HG02759 (cell line): Measurements from ENCODE around the gene DDX55.
"Not testable (repeated sequence)": the region's sequence is repeated elsewhere in the genome, so short reads cannot be mapped to it uniquely, and the experiment has no call there.

Source experiments
- ATAC-seq: cut with Tn5 transposase; IDR thresholded peaks from one replicate; pipeline ENCODE4 v1.9.1; 2021; ENCODE audit warnings: mild to moderate bottlenecking, moderate library complexity; ENCODE audit not compliant: unreplicated experiment

Gene DDX55, protein sequence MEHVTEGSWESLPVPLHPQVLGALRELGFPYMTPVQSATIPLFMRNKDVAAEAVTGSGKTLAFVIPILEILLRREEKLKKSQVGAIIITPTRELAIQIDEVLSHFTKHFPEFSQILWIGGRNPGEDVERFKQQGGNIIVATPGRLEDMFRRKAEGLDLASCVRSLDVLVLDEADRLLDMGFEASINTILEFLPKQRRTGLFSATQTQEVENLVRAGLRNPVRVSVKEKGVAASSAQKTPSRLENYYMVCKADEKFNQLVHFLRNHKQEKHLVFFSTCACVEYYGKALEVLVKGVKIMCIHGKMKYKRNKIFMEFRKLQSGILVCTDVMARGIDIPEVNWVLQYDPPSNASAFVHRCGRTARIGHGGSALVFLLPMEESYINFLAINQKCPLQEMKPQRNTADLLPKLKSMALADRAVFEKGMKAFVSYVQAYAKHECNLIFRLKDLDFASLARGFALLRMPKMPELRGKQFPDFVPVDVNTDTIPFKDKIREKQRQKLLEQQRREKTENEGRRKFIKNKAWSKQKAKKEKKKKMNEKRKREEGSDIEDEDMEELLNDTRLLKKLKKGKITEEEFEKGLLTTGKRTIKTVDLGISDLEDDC

DNA sequence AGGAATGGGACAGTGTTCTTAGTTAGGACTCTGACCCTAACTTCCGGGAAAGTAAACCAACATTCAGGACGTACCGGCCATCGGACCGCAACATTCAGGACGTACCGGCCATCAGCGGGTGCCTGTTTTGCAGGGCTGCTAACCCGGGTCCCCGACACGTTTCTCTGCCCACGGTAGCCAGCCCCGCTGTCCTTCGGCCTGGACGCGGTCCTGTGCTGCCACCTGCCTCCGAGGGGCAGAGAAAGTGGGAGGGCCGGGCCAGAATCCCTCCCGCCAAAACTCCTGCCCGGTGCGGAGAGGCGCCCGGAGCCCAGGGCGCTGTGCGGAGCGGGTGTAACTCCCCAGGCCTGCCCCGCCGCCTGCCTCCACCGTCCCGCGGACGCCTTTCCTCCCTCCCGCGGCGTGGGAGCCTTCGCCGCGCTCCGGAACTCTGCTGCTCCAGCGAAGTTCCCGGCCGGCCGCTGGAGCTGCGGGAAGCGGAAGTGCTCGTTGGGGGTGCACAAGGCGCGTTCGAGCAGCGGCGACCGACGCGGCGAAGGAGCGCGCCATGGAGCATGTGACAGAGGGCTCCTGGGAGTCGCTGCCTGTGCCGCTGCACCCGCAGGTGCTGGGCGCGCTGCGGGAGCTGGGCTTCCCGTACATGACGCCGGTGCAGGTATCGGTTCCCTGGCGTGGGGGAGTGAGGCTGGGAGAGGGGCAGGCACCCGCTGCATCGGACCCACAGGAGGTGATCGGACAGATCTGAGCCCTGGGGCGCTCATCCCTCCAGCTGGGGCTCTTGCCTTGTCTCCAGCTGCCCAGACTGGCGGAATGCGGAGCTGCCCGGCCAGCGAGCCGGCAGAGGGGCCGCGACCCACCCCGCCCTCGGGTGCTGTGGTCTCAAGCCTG lies at the start of gene DDX55:
Gene DDX55, plus strand, starts transcription at position 498 of the 888 bp plus-strand sequence. Its CDS starts 50 bp downstream, at position 548.
- ATAC-seq: peak; percentile 95

DNA sequence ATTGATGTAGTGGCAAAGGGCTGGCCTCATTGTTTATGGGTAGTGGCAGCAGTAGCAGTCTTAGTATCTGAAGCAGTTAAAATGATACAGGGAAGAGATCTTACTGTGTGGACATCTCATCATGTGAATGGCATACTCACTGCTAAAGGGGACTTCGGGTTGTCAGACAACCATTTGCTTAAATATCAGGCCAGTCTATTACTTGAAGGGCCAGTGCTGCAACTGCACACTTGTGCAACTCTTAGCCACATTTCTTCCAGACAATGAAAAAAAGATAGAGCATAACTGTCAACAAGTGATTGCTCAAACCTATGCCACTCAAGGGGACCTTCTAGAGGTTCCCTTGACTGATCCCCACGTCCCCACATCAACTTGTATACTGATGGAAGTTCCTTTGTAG lies 47.8 kb upstream of the DDX55 start:
- ATAC-seq: not testable (repeated sequence)

DNA sequence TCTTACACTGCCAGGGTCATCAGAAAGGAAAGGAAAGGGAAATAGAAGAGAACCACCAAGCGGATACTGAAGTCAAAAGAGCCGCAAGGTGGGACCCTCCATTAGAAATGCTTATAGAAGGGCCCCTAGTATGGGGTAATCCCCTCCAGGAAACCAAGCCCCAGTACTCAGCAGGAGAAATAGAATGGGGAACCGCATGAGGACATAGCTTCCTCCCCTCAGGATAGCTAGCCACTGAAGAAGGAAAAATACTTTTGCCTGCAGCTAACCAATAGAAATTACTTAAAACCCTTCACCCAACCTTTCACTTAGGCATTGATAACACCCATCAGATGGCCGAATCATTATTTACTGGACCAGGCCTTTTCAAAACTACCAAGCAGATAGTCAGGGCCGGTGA lies 47.1 kb upstream of the DDX55 start:
- ATAC-seq: not testable (repeated sequence)

DNA sequence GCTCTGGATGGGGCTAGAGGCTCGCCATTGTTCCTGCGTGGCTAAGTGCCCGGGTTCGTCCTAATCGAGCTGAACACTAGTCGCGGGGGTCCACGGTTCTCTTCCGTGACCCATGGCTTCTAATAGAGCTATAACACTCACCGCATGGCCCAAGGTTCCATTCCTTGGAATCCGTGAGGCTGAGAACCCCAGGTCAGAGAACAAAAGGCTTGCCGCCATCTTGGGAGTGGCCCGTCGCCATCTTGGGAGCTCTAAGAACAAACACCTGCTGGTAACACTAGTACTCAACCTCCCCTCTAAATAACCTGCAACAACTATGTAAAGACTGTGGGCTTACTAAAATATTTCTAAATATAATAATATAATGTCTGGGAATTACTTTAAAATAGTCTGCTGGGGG lies 43.4 kb upstream of the DDX55 start:
- ATAC-seq: not testable (repeated sequence)

DNA sequence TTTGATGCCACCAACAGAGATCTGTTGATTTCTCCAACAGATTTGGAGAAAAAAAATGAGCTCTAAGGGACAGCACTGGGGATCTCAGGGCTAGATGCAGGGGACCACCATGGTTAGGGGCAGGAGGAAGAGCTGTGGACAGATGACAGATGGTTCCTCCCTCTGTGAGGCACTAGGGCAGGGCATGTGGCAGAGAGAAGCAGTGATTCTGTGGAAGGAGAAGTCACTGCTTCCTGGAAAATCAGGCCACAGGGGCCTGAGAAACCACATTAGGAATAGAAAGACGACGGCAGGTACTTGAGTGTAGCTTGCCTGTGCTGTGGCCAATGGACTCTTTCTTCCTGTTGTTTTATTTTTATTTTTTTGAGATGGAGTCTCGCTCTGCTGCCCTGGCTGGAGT lies 42.4 kb upstream of the DDX55 start:
- no peak for ATAC-seq

DNA sequence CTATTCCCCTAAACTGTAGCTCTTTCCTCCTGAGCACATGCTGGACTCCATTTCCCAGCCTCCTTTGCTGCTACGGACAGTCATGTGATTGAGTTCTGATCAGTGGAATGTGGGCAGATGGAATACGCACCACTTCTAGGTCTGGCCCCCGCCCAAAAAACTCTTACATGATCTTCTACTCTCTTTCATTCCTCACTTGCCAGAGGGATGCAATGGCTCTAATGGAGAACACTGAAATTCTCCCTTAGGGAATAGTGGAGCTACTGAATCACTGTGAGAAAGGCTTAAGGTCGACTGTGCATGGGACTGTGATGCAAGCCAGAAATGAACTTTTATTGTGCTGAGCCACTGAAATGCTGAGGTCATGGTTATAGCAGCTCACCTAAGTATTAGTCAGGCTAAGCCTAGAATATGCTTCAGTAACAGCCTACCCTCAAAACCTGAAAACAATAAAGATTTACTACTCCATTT lies 30.5 kb upstream of the DDX55 start:
- ATAC-seq: no peak

DNA sequence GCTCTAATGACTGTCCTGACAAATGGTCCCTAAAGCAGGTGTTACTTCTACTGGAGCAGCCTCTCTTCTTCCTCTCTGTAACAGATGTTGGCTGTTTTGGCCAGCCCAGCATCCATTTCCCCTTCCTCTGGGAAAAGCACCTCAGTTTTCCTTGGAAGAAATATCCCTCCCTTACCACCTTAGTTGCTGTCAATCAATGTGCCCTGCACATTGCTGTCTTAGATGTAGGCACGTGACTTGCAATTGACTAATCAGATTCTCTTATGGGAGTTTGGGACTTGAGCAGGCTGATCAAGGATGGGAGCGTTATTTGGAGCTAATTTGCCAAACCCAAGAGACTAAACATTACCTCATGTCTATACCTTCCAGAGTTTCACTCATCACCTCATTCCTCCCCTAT lies 29.5 kb upstream of the DDX55 start:
- ATAC-seq: no peak

DNA sequence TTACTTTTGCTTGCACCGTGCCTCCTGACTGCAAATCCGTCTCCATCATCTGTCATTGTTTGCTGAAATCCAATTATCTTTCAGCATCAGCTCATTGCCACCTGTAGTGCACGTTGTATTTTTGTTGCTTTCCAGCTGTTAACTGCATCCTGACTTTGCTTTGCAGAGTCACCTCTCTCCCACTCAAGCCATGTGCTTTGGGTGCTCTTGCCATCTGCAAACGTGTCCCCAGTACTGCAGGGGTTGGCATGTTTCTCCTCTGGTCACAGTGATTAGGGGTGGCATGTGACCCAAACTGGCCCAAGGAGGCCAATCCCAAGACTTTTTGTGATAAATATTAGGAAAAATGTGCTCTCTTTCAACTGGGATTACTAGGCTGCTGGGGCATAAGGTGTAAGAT lies 28.0 kb upstream of the DDX55 start:
- no peak for ATAC-seq

DNA sequence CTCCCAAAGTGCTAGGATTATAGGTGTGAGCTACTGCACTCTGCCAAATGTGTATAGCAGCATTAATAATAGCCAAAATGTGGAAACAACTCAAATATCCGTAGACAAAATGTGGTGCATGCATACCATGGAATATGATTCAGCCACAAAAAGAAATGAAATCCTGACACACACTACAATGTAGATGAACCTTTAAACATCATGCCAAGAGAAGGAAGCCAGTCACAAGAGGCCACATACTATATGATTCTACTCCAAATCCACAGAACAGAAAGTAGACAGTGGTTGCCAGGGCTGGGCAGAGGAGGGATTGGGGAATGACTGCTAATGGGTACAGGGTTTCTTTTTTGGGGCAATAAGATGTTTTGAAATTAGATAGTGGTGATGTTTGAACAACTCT lies 25.3 kb upstream of the DDX55 start:
- no peak for ATAC-seq

DNA sequence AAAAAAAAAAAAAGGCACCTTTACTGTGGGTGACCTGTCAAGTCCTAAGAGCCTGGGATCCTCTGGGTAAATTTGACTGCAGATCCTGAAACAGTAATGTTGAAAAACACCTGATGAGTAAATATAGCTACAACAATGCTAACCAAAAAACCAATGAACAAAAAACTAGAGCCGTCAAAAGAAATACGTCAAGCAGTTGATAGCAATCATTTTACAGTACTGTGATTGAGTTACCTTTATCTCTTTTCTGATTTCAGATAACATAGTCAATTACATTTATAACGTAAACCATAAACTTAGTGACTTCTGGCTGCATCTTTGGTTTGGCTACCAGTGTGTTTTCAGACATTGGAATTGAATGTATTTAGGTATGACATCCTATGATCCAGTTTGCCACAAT lies 23.7 kb upstream of the DDX55 start:
- no peak for ATAC-seq

DNA sequence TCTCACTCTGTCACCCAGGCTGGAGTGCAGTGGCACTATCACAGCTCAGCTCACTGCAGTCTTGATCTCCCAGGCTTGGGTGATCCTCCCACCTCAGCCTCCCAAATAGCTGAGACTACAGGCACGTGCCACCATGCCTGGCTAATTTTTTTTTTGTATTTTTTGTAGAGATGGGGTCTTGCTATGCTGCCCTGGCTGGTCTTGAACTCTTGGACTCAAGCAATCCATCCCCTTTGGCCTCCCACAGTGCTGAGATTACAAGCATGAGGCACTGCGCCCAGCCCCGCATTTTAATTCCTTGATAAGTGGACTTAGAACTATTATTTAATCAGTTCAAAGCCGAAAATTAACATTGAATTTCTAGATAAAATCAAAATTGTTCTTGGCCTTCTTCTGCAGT lies 23.1 kb upstream of the DDX55 start:
- not testable (repeated sequence) for ATAC-seq

DNA sequence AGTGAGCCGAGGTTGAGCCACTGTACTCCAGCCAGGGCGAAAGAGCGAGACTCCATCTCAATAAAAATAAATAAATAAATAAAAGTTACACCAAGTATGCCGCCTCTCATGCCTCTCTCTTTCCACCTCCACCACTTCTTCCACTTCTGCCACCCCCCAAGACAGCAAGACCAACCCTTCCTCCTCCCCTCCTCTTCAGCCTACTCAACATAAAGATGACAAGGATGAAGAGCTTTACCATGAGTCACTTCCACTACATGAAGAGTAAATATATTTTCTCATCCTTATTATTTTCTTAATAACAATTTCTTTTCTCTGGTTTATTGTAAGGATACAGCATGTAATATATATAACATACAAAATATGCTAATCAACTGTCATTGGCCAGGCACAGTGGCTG lies 21.1 kb upstream of the DDX55 start:
- no peak for ATAC-seq

DNA sequence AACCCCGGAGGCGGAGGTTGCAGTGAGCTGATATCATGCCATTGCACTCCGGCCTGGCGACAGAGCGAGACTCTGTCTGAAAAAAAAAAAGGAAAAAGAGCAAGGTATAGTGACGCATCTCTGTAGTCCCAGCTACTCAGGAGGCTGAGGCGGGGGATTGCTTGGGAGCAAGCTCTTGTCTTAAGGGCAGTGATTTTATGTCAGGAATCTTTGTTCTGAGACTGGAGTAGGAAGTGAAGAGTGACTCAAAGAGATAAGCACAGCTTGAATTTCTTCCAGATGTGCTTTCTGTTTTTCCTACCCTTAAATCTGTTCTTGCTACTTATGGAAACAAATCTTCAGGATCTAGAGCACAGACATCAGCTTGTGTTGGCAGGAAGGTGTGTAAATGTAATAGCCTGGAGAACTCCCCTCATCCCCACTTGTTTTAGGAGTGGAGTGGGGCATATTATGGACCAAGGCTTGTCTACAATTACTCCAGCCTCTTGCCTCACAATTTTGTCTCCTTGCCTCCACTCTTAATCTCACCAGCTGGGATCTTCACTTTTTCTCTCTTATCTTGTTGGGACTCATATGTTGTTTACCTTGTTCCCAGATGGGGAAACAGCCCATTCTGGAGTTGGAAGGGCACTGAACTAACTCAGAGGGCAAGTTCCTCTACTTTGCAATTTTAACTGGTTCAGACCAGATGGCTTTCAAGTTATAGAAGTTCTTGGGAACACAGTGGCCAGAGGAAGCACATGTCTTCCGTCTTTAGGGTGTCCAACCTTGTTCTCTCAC lies 10.0 kb upstream of the DDX55 start:
- no peak for ATAC-seq

DNA sequence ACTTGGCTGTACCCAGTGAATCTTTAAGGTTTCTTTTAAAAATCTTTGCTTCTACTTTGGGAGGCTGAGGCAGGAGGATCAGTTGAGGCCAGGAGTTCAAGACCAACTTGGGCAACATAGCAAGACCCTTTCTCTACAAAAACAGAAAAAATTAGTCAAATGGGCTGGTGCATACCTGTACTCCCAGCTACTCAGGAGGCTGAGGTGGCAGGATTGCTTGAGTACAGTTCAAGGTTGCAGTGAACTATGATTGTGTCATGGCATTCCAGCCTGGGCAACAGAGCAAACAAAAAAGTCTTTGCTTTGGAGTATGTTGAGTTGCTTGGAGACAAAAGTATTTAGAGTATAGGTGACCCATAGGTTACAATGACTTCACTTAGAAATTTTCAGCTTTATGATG lies 6.2 kb upstream of the DDX55 start:
- ATAC-seq: no peak

DNA sequence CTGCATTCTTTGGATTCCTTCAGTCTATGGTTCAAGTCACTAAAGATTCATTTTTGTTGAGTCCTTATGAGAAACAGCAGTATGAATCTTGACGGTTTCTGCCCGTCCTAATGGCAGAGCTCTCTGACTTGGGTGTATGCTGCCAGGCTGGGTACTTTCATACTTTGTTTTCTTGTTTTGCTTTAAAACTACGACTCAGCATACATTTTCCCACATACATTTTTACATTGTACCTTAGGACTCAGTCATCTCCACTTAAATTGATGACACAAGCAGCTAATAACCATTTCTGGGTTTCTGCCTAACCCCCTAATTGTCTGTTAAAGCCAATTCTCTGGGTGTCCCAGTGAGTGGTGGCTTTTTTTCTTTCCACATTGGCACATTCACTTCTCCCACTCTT lies 4.8 kb upstream of the DDX55 start:
- ATAC-seq: no peak

DNA sequence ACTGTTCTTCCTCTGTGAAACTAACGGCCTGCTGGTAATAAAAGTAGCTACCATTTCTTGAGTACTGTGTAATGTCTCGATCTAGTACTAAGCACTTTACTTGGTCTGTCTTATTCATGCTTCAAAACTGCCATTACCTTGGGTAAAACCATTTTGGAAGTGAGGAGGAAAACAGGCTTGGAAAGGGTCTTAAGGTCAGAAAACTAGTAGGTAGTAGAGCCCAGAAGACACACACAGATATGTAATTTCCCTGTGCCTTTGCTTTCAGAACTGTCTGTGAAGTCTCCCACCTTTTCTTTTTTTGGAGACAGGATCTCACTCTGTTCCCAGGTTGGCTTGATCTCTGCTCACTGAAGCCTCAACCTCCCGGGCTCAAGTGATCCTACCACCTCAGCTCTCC lies 3.4 kb upstream of the DDX55 start:
- ATAC-seq: no peak

DNA sequence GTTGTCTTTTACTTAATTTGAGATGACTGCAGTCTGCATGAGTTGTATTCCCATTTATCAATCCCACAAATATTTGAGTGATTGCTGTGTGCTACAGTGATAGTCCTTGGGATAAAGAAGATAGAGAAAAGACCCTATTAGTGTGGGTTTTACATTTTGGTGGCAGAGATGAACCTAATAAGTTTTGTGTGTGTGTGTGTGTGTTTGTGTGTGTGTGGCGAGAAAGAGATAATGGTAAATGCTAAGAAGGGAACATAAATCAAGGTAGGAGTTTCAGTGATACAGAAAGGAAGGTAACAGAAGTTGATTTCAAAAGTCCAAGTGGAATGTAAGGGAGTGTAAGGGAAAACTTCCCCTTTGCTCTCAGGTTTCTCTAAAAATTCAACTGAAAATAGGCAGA lies 2.6 kb upstream of the DDX55 start:
- ATAC-seq: no peak

DNA sequence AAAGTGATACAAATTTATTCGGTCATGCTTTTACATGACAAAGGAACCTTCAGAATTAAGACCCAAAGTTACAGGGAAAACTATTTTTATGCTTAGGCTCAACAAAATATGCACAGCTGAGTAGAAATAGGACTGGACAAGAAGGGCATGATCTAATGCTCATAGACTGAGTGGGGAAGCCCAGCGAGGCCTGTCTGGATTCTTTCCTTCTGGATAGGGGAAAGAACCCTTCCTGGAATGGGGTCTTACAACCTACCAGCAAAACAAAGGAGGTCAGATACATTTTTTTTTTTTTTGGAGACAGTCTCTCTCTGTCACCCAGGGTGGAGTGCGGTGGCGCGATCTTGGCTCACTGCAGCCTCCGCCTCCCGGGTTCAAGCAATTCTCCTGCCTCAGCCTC lies 2.2 kb upstream of the DDX55 start:
- ATAC-seq: no peak

DNA sequence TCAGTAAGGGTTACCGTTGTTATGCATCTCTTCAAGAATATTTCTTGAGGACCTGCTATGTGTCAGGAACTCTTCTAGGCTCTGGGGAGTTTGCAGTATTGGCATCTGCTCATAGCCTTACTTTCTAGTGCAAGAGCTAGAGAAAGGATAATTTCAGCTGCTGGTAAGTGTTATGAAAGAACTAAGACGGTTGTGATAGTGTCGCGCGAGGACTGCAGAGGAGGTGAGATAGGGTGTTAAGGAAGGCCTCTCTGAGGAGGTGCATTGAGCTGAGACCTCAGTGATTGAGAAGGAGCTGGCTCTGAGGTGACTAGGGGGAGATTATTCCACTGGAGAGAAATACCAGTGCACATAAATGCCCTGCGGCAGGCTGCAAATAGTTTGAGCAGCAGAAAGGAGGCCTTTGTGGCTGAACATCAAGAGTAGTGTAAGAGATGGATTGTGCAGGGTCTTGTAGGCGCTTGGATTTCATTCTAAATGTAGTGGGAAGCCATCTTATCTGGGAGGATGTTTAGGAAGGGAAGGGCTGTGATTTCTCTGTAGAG lies 824 bp downstream of the DDX55 start:
- ATAC-seq: no peak

DNA sequence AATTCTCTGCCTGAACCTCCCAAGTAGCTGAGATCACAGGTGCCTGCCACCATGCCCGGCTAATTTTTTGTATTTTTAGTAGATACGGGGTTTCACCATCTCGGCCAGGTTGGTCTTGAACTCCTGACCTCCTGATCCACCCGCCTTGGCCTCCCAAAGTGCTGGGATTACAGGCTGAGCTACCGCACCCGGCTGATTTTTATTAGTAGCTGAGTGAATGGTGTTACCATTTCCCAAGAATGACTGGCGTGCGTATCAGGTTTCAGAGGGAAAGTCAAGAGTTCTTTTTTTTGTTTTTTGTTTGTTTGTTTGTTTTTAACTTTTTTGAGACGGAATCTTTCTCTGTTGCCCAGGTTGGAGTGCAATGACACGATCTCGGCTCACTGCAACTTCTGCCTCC lies 1.6 kb downstream of the DDX55 start:
- ATAC-seq: not testable (repeated sequence)
